ENCODE results near the gene GABRR3. TPM values are rescaled to one million over a fixed set of nuclear protein-coding genes. Genes with fewer than 3 reads are reported as not detected.

The GABRR3 gene
- total and polyA plus RNA-seq, 2 experiments from 2014 or later, result not detected

GRCh38 chr3:97935842-97936241 is 99.3 kb downstream of the GABRR3 start:
- H3K27ac ChIP-seq, result no peak overlapping the region
- no peaks in the 10 kb centered on the region for H3K4me1 ChIP-seq (ENCODE audit: low read depth)
- no peak overlapping the region for H3K4me3 ChIP-seq
- H3K36me3 ChIP-seq, result peaks cover 27% of the 10 kb centered on the region
- H3K27me3 ChIP-seq, result no peaks in the 10 kb centered on the region
- no peak for TF ChIP-seq CTCF (IDR thresholded peaks at IDR 0.05; ENCODE audit: low read depth, low read length)
- DNase-seq (ENCODE audit: low read depth in 1 of 2, low spot score in 1 of 2), result no peak
- no peaks in the 10 kb centered on the region for H3K9me3 ChIP-seq (ENCODE audit: low read depth)

Other genes starting within 250 kb of the GABRR3 start
- 11.8 and 20.9 TPM in 2 replicates for gene CRYBG3, start 213.3 kb downstream of the GABRR3 start, total RNA-seq
- gene CRYBG3, start 213.3 kb downstream of the GABRR3 start, polyA plus RNA-seq, result 2.7 and 7.7 TPM in 2 replicates
- 6.9 and 8.6 TPM in 2 replicates for gene RIOX2, start 62.9 kb downstream of the GABRR3 start, total RNA-seq
- 11.2 and 21.0 TPM in 2 replicates for gene RIOX2, start 62.9 kb downstream of the GABRR3 start, polyA plus RNA-seq
- not detected in 2 replicates for gene OR5AC2, start 51.9 kb upstream of the GABRR3 start, total RNA-seq
- gene OR5AC2, start 51.9 kb upstream of the GABRR3 start, polyA plus RNA-seq, result not detected in 2 replicates
- gene OR5H1, start 95.4 kb upstream of the GABRR3 start, total RNA-seq, result not detected in 2 replicates
- gene OR5H1, start 95.4 kb upstream of the GABRR3 start, polyA plus RNA-seq, result not detected in 2 replicates
- gene OR5H14, start 112.2 kb upstream of the GABRR3 start, total RNA-seq, result not detected in 2 replicates
- gene OR5H14, start 112.2 kb upstream of the GABRR3 start, polyA plus RNA-seq, result not detected in 2 replicates
- gene OR5H15, start 131.4 kb upstream of the GABRR3 start, total RNA-seq, result not detected in 2 replicates
- not detected in 2 replicates for gene OR5H15, start 131.4 kb upstream of the GABRR3 start, polyA plus RNA-seq
- not detected in 2 replicates for gene OR5H6, start 228.9 kb upstream of the GABRR3 start, total RNA-seq
- gene OR5H6, start 228.9 kb upstream of the GABRR3 start, polyA plus RNA-seq, result not detected in 2 replicates
- gene OR5H2, start 247.2 kb upstream of the GABRR3 start, total RNA-seq, result not detected in 2 replicates
- gene OR5H2, start 247.2 kb upstream of the GABRR3 start, polyA plus RNA-seq, result not detected in 2 replicates